GM21526 (cell line): Measurements from ENCODE around the gene IQCN.

Source experiments
- ATAC-seq: cut with Tn5 transposase; IDR thresholded peaks from one replicate; pipeline ENCODE4 v1.9.1; 2021; ENCODE audit warnings: moderate library complexity; ENCODE audit not compliant: unreplicated experiment, low FRiP score

The IQCN gene

GRCh38 chr19:18287836-18288772 is 13.9 kb upstream of the IQCN start:
- ATAC-seq, result no peak

GRCh38 chr19:18286973-18287635 is 12.9 kb upstream of the IQCN start:
- no peak for ATAC-seq

DNA sequence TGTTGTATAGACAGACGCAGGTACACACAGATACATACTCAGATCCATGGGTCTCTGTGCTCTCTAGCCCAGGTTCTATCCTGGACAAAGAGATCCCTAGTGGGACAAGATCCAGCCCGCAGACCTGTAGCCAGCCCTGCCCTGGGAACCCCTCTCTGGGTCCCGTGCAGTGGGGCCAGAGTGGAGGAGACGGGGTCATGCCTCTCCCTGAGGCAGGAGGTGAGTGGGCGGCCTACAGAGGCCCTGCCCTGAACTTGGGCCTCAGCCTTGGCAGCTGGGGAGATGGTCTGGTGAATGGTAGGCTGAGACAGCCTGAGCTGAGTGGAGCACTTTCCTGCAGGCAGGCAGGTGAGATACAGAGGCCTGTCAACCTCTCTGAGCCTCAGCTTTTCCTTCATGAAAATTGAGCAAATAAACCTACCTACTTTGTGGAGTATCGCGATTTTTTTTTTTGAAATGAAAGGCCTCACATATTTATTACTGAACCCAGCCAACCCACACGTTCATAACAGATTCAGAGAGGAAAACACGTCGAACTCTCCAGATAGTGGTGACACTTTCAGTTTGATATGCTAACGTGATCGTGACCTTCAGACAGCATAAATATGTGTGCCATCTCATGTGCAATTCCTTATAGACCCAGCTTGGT is 10.6 kb upstream of the IQCN start:
- ATAC-seq, result no peak

GRCh38 chr19:18283338-18283737 is 9.1 kb upstream of the IQCN start:
- no peak for ATAC-seq

- no peak for ATAC-seq
These were observed 8.5 kb upstream of the IQCN start for GRCh38 chr19:18282788-18283141.

- ATAC-seq, result no peak
These were observed 8.0 kb upstream of the IQCN start for GRCh38 chr19:18282021-18282787.

- peak; percentile 59 for ATAC-seq
These were observed 7.1 kb upstream of the IQCN start, which contains the start of gene JUND for GRCh38 chr19:18281082-18282020. TSS of gene JUND (minus strand) at chr19:18281622. CDS start at chr19:18281484, 138 bp downstream.

GRCh38 chr19:18280247-18281081 is 6.2 kb upstream of the IQCN start:
- no peak for ATAC-seq

- no peak for ATAC-seq
These were observed 5.4 kb upstream of the IQCN start for GRCh38 chr19:18279516-18280246.

DNA sequence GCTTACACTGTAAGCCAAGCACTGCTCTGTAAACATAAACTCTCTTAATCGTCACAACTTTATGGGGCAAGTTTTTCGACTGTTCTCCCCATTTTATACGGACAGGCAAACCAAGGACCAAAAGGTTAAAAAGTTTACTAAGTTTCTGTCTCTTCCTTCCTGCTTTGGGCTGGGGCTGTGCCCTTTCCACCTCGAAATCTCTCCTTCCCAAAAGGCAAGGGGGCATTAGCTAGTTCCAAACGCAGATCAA is 4.9 kb upstream of the IQCN start:
- ATAC-seq, result no peak

DNA sequence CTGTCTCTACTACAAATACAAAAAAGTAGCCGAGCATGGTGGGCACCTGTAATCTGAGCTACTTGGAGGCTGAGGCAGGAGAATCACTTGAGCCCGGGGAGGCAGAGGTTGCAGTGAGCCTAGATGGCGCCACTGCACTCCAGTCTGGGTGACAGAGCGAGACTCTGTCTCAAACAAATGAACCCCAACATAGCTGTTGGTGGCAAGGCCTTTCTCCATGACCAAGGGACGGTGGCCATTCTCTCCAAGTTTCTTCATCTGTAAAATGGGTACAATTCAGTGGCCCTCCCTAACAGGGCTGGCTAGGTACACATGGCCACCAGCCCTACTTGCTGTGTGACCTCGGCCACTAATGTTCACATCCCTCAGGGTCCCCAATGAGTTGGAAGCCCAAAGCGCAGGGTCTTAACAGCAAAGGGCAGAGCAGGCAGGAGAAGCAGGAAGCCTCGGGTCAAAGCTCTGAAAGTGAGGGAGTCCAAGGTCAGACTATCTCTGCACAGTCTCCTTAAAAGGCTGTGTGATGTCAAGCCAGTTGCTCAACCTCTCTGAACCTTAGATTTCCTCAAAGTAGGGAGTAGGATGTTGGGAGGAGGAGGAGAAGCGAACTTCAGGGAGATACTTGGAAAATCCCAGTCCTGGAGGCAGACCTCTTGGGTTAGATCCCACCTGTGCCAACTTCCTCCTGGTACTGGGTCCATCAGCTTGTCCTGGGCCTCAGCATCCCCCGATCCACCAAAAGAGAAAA is 4.4 kb upstream of the IQCN start:
- ATAC-seq, result no peak

GRCh38 chr19:18274781-18275356 is 617 bp upstream of the IQCN start:
- ATAC-seq, result no peak

GRCh38 chr19:18273561-18274218 is 562 bp downstream of the IQCN start:
- ATAC-seq, result no peak

GRCh38 chr19:18271433-18271841 is 2.8 kb downstream of the IQCN start:
- no peak for ATAC-seq

GRCh38 chr19:18270326-18270725 is 3.9 kb downstream of the IQCN start:
- no peak for ATAC-seq

DNA sequence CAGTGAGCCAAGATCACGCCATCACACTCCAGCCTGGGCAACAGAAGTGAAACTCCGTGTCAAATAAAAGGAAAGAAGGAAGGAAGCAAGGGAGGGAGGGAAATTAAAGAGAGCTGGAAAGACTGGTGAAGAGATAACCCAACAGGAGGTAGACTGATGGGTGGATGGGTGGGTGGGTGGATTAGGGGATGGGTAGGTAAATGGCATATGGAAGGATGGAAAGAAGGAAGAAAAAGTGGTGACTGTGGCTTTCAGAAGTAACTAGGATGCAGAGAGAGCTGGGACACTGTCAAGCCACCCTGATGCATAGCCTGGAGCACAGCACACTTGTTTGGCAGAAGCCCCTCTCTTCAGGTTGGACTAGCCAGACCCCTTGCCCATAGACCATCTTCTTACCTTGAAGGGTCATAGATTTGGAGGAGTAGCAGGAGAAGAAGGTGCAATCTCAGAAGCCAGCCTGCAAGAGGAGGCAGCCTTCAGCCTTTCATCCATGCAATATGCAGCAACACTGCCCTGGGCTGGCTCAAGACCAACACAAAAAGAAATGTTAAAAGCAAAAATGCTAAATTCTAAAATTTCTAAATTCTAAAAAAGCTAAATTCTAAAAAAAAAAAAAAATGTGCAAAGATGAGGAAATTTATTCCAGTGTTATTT is 5.1 kb downstream of the IQCN start:
- ATAC-seq, result no peak
